ENCODE results near the gene LENEP. TPM values are rescaled to one million over a fixed set of nuclear protein-coding genes. Genes with fewer than 3 reads are reported as not detected.

The LENEP gene
- total RNA-seq, 1 experiment from 2014 or later: 0.42 TPM

DNA sequence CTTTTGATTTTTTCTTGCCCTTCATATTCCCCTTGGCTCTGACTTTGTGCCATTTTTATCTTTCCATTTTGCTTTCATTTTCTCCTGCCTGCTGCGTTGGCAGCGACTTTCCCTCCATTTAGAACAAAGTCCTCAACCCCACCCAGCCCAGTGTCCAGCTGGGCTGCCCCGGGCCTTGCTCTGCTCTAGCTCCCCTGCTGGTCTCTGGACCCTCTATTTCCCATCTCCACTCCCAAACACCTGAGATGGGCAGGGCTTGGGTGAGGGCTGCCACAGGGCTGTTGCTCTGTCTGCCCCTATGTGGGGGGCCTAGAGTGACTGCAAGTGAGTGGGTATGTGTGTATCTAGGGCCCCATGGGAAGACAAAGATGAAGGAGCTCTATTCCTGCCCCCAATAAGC is 50.4 kb downstream of the LENEP start (continued):
- TF ChIP-seq, protein P1, sequence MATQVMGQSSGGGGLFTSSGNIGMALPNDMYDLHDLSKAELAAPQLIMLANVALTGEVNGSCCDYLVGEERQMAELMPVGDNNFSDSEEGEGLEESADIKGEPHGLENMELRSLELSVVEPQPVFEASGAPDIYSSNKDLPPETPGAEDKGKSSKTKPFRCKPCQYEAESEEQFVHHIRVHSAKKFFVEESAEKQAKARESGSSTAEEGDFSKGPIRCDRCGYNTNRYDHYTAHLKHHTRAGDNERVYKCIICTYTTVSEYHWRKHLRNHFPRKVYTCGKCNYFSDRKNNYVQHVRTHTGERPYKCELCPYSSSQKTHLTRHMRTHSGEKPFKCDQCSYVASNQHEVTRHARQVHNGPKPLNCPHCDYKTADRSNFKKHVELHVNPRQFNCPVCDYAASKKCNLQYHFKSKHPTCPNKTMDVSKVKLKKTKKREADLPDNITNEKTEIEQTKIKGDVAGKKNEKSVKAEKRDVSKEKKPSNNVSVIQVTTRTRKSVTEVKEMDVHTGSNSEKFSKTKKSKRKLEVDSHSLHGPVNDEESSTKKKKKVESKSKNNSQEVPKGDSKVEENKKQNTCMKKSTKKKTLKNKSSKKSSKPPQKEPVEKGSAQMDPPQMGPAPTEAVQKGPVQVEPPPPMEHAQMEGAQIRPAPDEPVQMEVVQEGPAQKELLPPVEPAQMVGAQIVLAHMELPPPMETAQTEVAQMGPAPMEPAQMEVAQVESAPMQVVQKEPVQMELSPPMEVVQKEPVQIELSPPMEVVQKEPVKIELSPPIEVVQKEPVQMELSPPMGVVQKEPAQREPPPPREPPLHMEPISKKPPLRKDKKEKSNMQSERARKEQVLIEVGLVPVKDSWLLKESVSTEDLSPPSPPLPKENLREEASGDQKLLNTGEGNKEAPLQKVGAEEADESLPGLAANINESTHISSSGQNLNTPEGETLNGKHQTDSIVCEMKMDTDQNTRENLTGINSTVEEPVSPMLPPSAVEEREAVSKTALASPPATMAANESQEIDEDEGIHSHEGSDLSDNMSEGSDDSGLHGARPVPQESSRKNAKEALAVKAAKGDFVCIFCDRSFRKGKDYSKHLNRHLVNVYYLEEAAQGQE (IDR thresholded peaks at IDR 0.05; ENCODE audit: low read depth): no peak
- TF ChIP-seq EZH2phosphoT487 (IDR thresholded peaks at IDR 0.05; ENCODE audit: borderline replicate concordance) (no peak), SRF (IDR thresholded peaks at IDR 0.05; ENCODE audit: low read depth) (no peak)

Small RNA genes lying within 50 kb of the gene (microRNA-seq; reads per million reads assigned to microRNA genes)
- gene MIR4258 (ENCODE audit: borderline number of aligned reads): not detected

Other genes starting within 250 kb of the LENEP start
- gene KCNN3, start 123.3 kb upstream of the LENEP start, total RNA-seq (2021; ENCODE audit: unreplicated experiment): 1.1 TPM
- 24.0 TPM for gene PMVK, start 56.9 kb upstream of the LENEP start, total RNA-seq (2021; ENCODE audit: unreplicated experiment)
- 12.6 TPM for gene PBXIP1, start 37.5 kb upstream of the LENEP start, total RNA-seq (2021; ENCODE audit: unreplicated experiment)
- gene PYGO2, start 31.8 kb upstream of the LENEP start, total RNA-seq (2021; ENCODE audit: unreplicated experiment): 37.2 TPM
- gene SHC1, start 22.8 kb upstream of the LENEP start, total RNA-seq (2021; ENCODE audit: unreplicated experiment): 148 TPM
- 229 TPM for gene CKS1B, start 18.9 kb upstream of the LENEP start, total RNA-seq (2021; ENCODE audit: unreplicated experiment)
- gene FLAD1, start 10.2 kb upstream of the LENEP start, total RNA-seq (2021; ENCODE audit: unreplicated experiment): 58.4 TPM
- 57.0 TPM for gene ZBTB7B, start 9.2 kb downstream of the LENEP start, total RNA-seq (2021; ENCODE audit: unreplicated experiment)
- gene DCST2, start 40.2 kb downstream of the LENEP start, total RNA-seq (2021; ENCODE audit: unreplicated experiment): 2.0 TPM
- 0.32 TPM for gene DCST1, start 40.2 kb downstream of the LENEP start, total RNA-seq (2021; ENCODE audit: unreplicated experiment)
- 149 TPM for gene ADAM15, start 57.7 kb downstream of the LENEP start, total RNA-seq (2021; ENCODE audit: unreplicated experiment)
- 9.8 TPM for gene EFNA4, start 70.2 kb downstream of the LENEP start, total RNA-seq (2021; ENCODE audit: unreplicated experiment)
- 20.4 TPM for gene EFNA3, start 85.3 kb downstream of the LENEP start, total RNA-seq (2021; ENCODE audit: unreplicated experiment)
- 19.7 TPM for gene EFNA1, start 134.3 kb downstream of the LENEP start, total RNA-seq (2021; ENCODE audit: unreplicated experiment)
- 49.9 TPM for gene SLC50A1, start 142.3 kb downstream of the LENEP start, total RNA-seq (2021; ENCODE audit: unreplicated experiment)
- gene DPM3, start 146.9 kb downstream of the LENEP start, total RNA-seq (2021; ENCODE audit: unreplicated experiment): 113 TPM
- 143 TPM for gene KRTCAP2, start 179.7 kb downstream of the LENEP start, total RNA-seq (2021; ENCODE audit: unreplicated experiment)
- 3.8 TPM for gene TRIM46, start 180.3 kb downstream of the LENEP start, total RNA-seq (2021; ENCODE audit: unreplicated experiment)
- 15.9 TPM for gene THBS3, start 214.3 kb downstream of the LENEP start, total RNA-seq (2021; ENCODE audit: unreplicated experiment)
- gene MTX1, start 215.1 kb downstream of the LENEP start, total RNA-seq (2021; ENCODE audit: unreplicated experiment): 69.1 TPM

Measured in HCT116 (cell line).